ENCODE data around the gene TTC29.
A peak's percentile ranks its signal among the peaks of the same experiment; 100 is the strongest.
"Not testable (repeated sequence)": the region's sequence is repeated elsewhere in the genome, so short reads cannot be mapped to it uniquely, and the experiment has no call there.

TTC29 gene

GRCh38 chr4:146776691-146777090, 169.0 kb downstream of the TTC29 start:
- Histone ChIP-seq H3K36me3 (ENCODE audit: low read depth) (no peaks in the 10 kb centered on the region), H3K27me3 (ENCODE audit: insufficient read depth, poor library complexity, severe bottlenecking) (no peaks in the 10 kb centered on the region), H3K27ac (ENCODE audit: poor library complexity, severe bottlenecking) (no peak overlapping the region), H3K4me1 (ENCODE audit: insufficient read depth, poor library complexity, severe bottlenecking) (no peaks in the 10 kb centered on the region), H3K9me3 (ENCODE audit: severe bottlenecking) (no peaks in the 10 kb centered on the region), H3K4me3 (ENCODE audit: severe bottlenecking) (no peak overlapping the region)
- DNase-seq (ENCODE audit: low spot score): peak; percentile 23
- no peak for ATAC-seq (ENCODE audit: low read depth)
- no peak for TF ChIP-seq CTCF (IDR thresholded peaks at IDR 0.05; ENCODE audit: poor library complexity, severe bottlenecking)

GRCh38 chr4:146763560-146763959, 182.1 kb downstream of the TTC29 start:
- H3K9me3 ChIP-seq (ENCODE audit: severe bottlenecking): no peaks in the 10 kb centered on the region
- ATAC-seq (ENCODE audit: low read depth) (no peak), DNase-seq (ENCODE audit: low spot score) (no peak)
- no peak overlapping the region for H3K4me3 ChIP-seq (ENCODE audit: severe bottlenecking)
- H3K36me3 ChIP-seq (ENCODE audit: low read depth): no peaks in the 10 kb centered on the region
- no peak overlapping the region for H3K27ac ChIP-seq (ENCODE audit: poor library complexity, severe bottlenecking)
- TF ChIP-seq CTCF (IDR thresholded peaks at IDR 0.05; ENCODE audit: poor library complexity, severe bottlenecking): no peak
- no peaks in the 10 kb centered on the region for H3K27me3 ChIP-seq (ENCODE audit: insufficient read depth, poor library complexity, severe bottlenecking)
- no peaks in the 10 kb centered on the region for H3K4me1 ChIP-seq (ENCODE audit: insufficient read depth, poor library complexity, severe bottlenecking)

GRCh38 chr4:146762016-146762415, 183.6 kb downstream of the TTC29 start:
- H3K27me3 ChIP-seq (ENCODE audit: insufficient read depth, poor library complexity, severe bottlenecking): no peaks in the 10 kb centered on the region
- H3K9me3 ChIP-seq (ENCODE audit: severe bottlenecking): no peaks in the 10 kb centered on the region
- no peak overlapping the region for H3K4me3 ChIP-seq (ENCODE audit: severe bottlenecking)
- H3K27ac ChIP-seq (ENCODE audit: poor library complexity, severe bottlenecking): no peak overlapping the region
- TF ChIP-seq CTCF (IDR thresholded peaks at IDR 0.05; ENCODE audit: poor library complexity, severe bottlenecking): no peak
- DNase-seq (ENCODE audit: low spot score): no peak
- H3K4me1 ChIP-seq (ENCODE audit: insufficient read depth, poor library complexity, severe bottlenecking): no peaks in the 10 kb centered on the region
- no peak for ATAC-seq (ENCODE audit: low read depth)
- no peaks in the 10 kb centered on the region for H3K36me3 ChIP-seq (ENCODE audit: low read depth)

- no peaks in the 10 kb centered on the region for H3K36me3 ChIP-seq (ENCODE audit: low read depth)
- ATAC-seq (ENCODE audit: low read depth) (no peak), DNase-seq (ENCODE audit: low spot score) (no peak)
- H3K9me3 ChIP-seq (ENCODE audit: severe bottlenecking): no peaks in the 10 kb centered on the region
- H3K4me3 ChIP-seq (ENCODE audit: severe bottlenecking): no peak overlapping the region
- no peak for TF ChIP-seq CTCF (IDR thresholded peaks at IDR 0.05; ENCODE audit: poor library complexity, severe bottlenecking)
- no peaks in the 10 kb centered on the region for H3K4me1 ChIP-seq (ENCODE audit: insufficient read depth, poor library complexity, severe bottlenecking)
- no peak overlapping the region for H3K27ac ChIP-seq (ENCODE audit: poor library complexity, severe bottlenecking)
- no peaks in the 10 kb centered on the region for H3K27me3 ChIP-seq (ENCODE audit: insufficient read depth, poor library complexity, severe bottlenecking)
These were observed 203.2 kb downstream of the TTC29 start for GRCh38 chr4:146742416-146742815.

GRCh38 chr4:146739182-146739581, 206.5 kb downstream of the TTC29 start:
- TF ChIP-seq CTCF (IDR thresholded peaks at IDR 0.05; ENCODE audit: poor library complexity, severe bottlenecking): no peak
- DNase-seq (ENCODE audit: low spot score) (no peak), ATAC-seq (ENCODE audit: low read depth) (no peak)
- Histone ChIP-seq H3K4me3 (ENCODE audit: severe bottlenecking) (no peak overlapping the region), H3K4me1 (ENCODE audit: insufficient read depth, poor library complexity, severe bottlenecking) (no peaks in the 10 kb centered on the region), H3K27ac (ENCODE audit: poor library complexity, severe bottlenecking) (no peak overlapping the region), H3K27me3 (ENCODE audit: insufficient read depth, poor library complexity, severe bottlenecking) (no peaks in the 10 kb centered on the region), H3K36me3 (ENCODE audit: low read depth) (no peaks in the 10 kb centered on the region), H3K9me3 (ENCODE audit: severe bottlenecking) (no peaks in the 10 kb centered on the region)

GRCh38 chr4:146723519-146723918, 222.1 kb downstream of the TTC29 start:
- H3K9me3 ChIP-seq (ENCODE audit: severe bottlenecking); H3K27me3 ChIP-seq (ENCODE audit: insufficient read depth, poor library complexity, severe bottlenecking); H3K4me3 ChIP-seq (ENCODE audit: severe bottlenecking); H3K27ac ChIP-seq (ENCODE audit: poor library complexity, severe bottlenecking); DNase-seq (ENCODE audit: low spot score); H3K4me1 ChIP-seq (ENCODE audit: insufficient read depth, poor library complexity, severe bottlenecking); ATAC-seq (ENCODE audit: low read depth); H3K36me3 ChIP-seq (ENCODE audit: low read depth): not testable (repeated sequence)

Data from RWPE2 (cell line).